Prostate gland (tissue), 2 donors: ENCODE results near the gene GTPBP2. TPM values are rescaled to one million over a fixed set of nuclear protein-coding genes. Genes with fewer than 3 reads are reported as not detected.
A peak's percentile ranks its signal among the peaks of the same experiment; 100 is the strongest.

ENCODE experiments used
- DNase-seq: peaks from one replicate; pipeline ENCODE4 v3.0.0-alpha.2; 2019; ENCODE audit warnings: low spot score
- H3K27ac ChIP-seq, 2 donors: fragments of 200-600 bp; sonication (generic); 2 replicates each; pipeline ENCODE4 v1.5.1; 2017 to 2019
- H3K27me3 ChIP-seq: fragments of 200-600 bp; sonication (generic); replicated peaks from 2 replicates; pipeline ENCODE4 v1.5.1; 2019; ENCODE audit not compliant: insufficient read depth
- H3K36me3 ChIP-seq, 2 donors: fragments of 200-600 bp; sonication (generic); 1 replicate in 1 of 2; 2 replicates in 1 of 2; pipeline versions ENCODE4 v1.5.1 to v1.8.1; 2017 to 2019
- H3K4me1 ChIP-seq: fragments of 200-600 bp; sonication (generic); replicated peaks from 2 replicates; pipeline ENCODE4 v1.5.1; 2019
- H3K4me3 ChIP-seq, 2 donors: fragments of 200-600 bp; sonication (generic); 2 replicates each; pipeline ENCODE4 v1.5.1; 2017 to 2019
- H3K9me3 ChIP-seq: fragments of 200-600 bp; sonication (generic); 2 replicates; pipeline ENCODE4 v1.5.1; 2017
- CTCF ChIP-seq, 4 experiments: fragments of 200-600 bp in 2 of 4; fragments of 450-650 bp in 2 of 4; sonication (generic) in 2 of 4; IDR thresholded peaks; 1 replicate in 3 of 4; 2 replicates in 1 of 4; pipeline ENCODE4 v1.5.1; 2016 to 2019; ENCODE audit warnings: antibody characterized with exemption in 4 of 4, mild to moderate bottlenecking in 2 of 4, moderate library complexity in 2 of 4
- POLR2A ChIP-seq: fragments of 450-650 bp; IDR thresholded peaks from one replicate; pipeline ENCODE4 v1.6.1; 2016; ENCODE audit warnings: antibody characterized with exemption, mild to moderate bottlenecking
- POLR2AphosphoS5 ChIP-seq: sonication (generic); formaldehyde crosslinking; IDR thresholded peaks from one replicate; pipeline ENCODE4 v1.6.1; 2017; ENCODE audit warnings: antibody characterized with exemption
- WGBS: methylation state at CpG from one replicate; pipeline ENCODE4 v1.1.5; 2018; 5-methylcytosine and 5-hydroxymethylcytosine counted together
- intact Hi-C: fragments of 100-400 bp; cut with DNase I; formaldehyde crosslinking; loops from one replicate; pipeline ENCODE4 v1.14.2; 2022
- total RNA-seq, 2 donors: library from RNA; depleted of rRNA; stranded (reverse); fragments of >200 nt; gene quantifications; one replicate each; pipeline ENCODE4 v1.1.0, GENCODE V29; 2016

GTPBP2 gene
- total RNA-seq, 2 donors from 2014 or later, result 22.4 to 54.9 TPM

GRCh38 chr6:43670623-43670986 is 41.5 kb upstream of the GTPBP2 start:
- H3K4me3 ChIP-seq, result no peak overlapping the region
- H3K9me3 ChIP-seq, result no peaks in the 10 kb centered on the region
- no peaks in the 10 kb centered on the region for H3K27me3 ChIP-seq
- intact Hi-C loops, result no loop called here
- no peaks in the 10 kb centered on the region for H3K36me3 ChIP-seq
- peaks cover 15% of the 10 kb centered on the region for H3K4me1 ChIP-seq
- DNase-seq, result no peak
- TF ChIP-seq POLR2A, result no peak
- TF ChIP-seq CTCF (IDR thresholded peaks at IDR 0.05), result no peak
- no peak for TF ChIP-seq POLR2AphosphoS5
- H3K27ac ChIP-seq, result peak overlapping the region in 1 of 2 donors; percentile 73
- WGBS, result 96% methylated on average over 6 of the region's 6 CpGs

DNA sequence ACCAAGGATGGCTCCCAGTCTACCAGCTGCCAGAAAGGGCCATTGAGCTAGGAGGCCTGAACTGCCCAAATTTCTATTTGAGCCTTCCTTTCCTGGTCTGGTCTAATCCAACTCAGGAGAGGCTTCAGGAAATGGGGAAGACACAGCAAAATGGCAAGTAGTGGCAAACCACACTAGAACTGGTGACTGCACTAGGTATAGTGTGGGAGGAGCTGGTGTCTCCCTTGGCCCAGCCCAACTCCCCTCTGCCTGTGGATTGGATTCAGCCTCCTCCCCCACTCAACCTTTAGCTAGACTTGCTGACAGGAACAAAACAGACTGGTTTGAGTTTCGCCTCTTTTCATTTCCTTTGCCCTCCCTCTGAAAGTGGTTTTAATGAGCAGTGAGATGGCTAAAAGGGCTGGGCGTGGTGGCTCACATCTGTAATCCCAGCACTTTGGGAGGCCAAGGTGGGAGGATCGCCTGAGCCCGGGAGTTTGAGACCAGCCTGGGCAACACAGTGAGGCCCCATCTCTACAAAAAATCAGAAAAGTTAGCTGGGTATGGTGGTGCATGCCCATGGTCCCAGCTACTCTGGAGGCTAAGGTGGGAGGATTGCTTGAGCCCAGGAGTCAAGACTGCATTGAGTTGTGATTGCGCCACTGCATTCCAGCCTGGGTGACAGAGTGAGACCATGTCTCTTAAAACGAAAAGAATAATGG is 41.0 kb upstream of the GTPBP2 start:
- Histone ChIP-seq H3K4me3 (no peak overlapping the region), H3K4me1 (peaks cover 15% of the 10 kb centered on the region), H3K27ac (peak overlapping the region; percentile 40 to 73), H3K27me3 (no peaks in the 10 kb centered on the region), H3K36me3 (no peaks in the 10 kb centered on the region), H3K9me3 (no peaks in the 10 kb centered on the region)
- TF ChIP-seq POLR2AphosphoS5 (no peak), CTCF (IDR thresholded peaks at IDR 0.05) (no peak), POLR2A (no peak)
- intact Hi-C loops, result loop anchor here (2.0 to 5.0 kb wide), 2 partner anchors 97 to 409 kb away; no protein-coding TSS in a partner anchor
- no peak for DNase-seq
- WGBS, result 62% methylated on average over 6 of the region's 6 CpGs

DNA sequence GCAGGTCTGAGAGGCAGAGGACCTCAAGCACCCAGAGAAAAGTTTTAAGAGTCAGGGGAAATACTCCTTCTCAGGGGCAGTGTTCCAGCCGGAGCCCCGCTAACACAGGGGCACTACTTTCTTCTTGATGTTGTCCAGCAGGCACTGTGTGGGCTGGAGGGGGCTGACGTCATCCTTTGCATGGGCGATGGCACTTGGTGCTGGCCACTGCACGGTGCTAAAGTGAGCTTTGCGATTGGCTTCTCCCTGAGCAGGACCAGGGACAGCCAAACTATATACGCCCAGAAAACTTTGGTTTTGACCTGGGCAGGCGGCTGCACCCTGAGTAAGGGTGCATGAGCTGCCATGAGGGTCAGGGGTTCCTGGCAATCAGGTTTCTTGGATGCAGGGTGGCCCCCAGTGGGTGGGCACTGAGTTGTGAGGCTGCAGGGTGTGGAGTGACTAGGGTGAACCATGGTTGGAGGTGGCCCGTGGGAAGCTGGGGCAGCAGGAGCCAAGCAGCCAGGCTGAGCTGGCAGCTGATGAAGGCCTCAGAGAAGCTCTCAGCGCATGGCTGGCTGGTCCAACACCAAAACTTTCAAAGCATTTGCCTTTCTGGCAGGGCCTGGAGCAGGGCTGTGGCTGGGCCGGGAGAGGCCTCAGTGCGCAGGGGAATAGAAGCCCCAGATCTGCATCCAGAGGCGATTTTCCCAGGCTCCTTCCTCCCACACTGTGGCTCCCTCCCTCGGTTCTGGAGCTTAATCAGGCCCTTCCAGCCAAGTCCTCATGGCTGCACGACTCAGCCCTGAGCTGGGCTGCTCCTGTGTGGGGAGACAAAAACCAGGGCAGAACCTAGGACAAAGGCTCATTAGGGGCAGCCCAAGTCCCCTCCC is 40.2 kb upstream of the GTPBP2 start:
- Histone ChIP-seq H3K4me1 (peaks cover 15% of the 10 kb centered on the region), H3K4me3 (no peak overlapping the region), H3K36me3 (no peaks in the 10 kb centered on the region), H3K9me3 (no peaks in the 10 kb centered on the region), H3K27ac (peak overlapping the region; percentile 47 to 73), H3K27me3 (no peaks in the 10 kb centered on the region)
- WGBS, result 38% methylated on average over 15 of the region's 15 CpGs
- no peak for TF ChIP-seq POLR2A
- no peak for TF ChIP-seq CTCF (IDR thresholded peaks at IDR 0.05)
- no peak for TF ChIP-seq POLR2AphosphoS5
- intact Hi-C loops, result loop anchor here (2.0 to 5.0 kb wide), 2 partner anchors 98 to 410 kb away; no protein-coding TSS in a partner anchor
- no peak for DNase-seq

- intact Hi-C loops, result loop anchor here (2.0 to 5.0 kb wide), 2 partner anchors 99 to 410 kb away; no protein-coding TSS in a partner anchor
- Histone ChIP-seq H3K4me1 (peaks cover 15% of the 10 kb centered on the region), H3K27me3 (no peaks in the 10 kb centered on the region), H3K9me3 (no peaks in the 10 kb centered on the region), H3K36me3 (no peaks in the 10 kb centered on the region), H3K4me3 (no peak overlapping the region), H3K27ac (peak overlapping the region; percentile 47 to 73)
- TF ChIP-seq CTCF (IDR thresholded peaks at IDR 0.05) (peak in 3 of 4 experiments; percentile 32 to 80 (median 42)), POLR2AphosphoS5 (peak; percentile 51), POLR2A (peak; percentile 21)
- whole genome bisulfite sequencing, result 14% methylated on average over 16 of the region's 17 CpGs
- DNase-seq, result peak; percentile 84
Observed at GRCh38 chr6:43668151-43669028, 39.3 kb upstream of the GTPBP2 start.
